ENCODE results near the gene RBM38. TPM values are rescaled to one million over a fixed set of nuclear protein-coding genes. Genes with fewer than 3 reads are reported as not detected.

Gene RBM38
- total and polyA plus RNA-seq, 10 of the 15 experiments (the other 5 are each of a cell fraction or from before 2014, with no cell fraction given) = 0.32 to 118 (median 25.2) TPM

- CTCF ChIA-PET = interaction anchor here (0.7 to 2.9 kb wide), 6 partner anchors 16 to 178 kb away, joined by 3 to 8 read pairs (median 4); no protein-coding TSS in a partner anchor
- no peak for FAIRE-seq
- Histone ChIP-seq H3K27me3 (replicated peaks in 1 of 2; ENCODE audit: control insufficient read depth in 2 of 2, insufficient read depth in 2 of 2, low read length in 1 of 2) (no peaks in the 10 kb centered on the region), H3K4me1 (ENCODE audit: control insufficient read depth, insufficient read depth, low read length) (peaks cover 41% of the 10 kb centered on the region), H3K4me3 (no peak overlapping the region), H3K9ac (ENCODE audit: control insufficient read depth, insufficient read depth, low read length) (no peak overlapping the region), H3K9me3 (replicated peaks; ENCODE audit: control insufficient read depth, insufficient read depth, low read length) (no peaks in the 10 kb centered on the region; the same call in 2 of the 3 replicates), H3K79me2 (ENCODE audit: control insufficient read depth, insufficient read depth, low read length) (no peaks in the 10 kb centered on the region), H2AFZ (ENCODE audit: control insufficient read depth, low read depth, low read length) (no peak overlapping the region), H3K36me3 (ENCODE audit: control insufficient read depth in 2 of 2, insufficient read depth in 2 of 2, low read length in 1 of 2) (no peaks in the 10 kb centered on the region), H3K27ac (ENCODE audit: control insufficient read depth, insufficient read depth) (no peak overlapping the region), H4K20me1 (ENCODE audit: control insufficient read depth, insufficient read depth) (no peaks in the 10 kb centered on the region), H3K4me2 (ENCODE audit: control insufficient read depth, insufficient read depth) (no peak overlapping the region)
- WGBS (ENCODE audit: insufficient coverage, insufficient replicate concordance, low lambda C conversion rate, missing lambda C conversion rate) = 64% methylated on average over 18 of the region's 21 CpGs
- RAD21 ChIA-PET (ENCODE audit: unreplicated experiment) = interaction anchor here (1.3 to 2.2 kb wide), 3 partner anchors 16 to 46 kb away, joined by 3 to 7 read pairs (median 3); no protein-coding TSS in a partner anchor
- intact Hi-C loops (cut with micrococcal nuclease; ENCODE audit: unreplicated experiment) = no loop called here
- BruUV-seq (replicated peaks) = no TSS peak
- POLR2A ChIA-PET = interaction anchor here (0.6 to 2.4 kb wide), 6 partner anchors 16 to 54 kb away, joined by 3 to 8 read pairs (median 6); no protein-coding TSS in a partner anchor
- in situ Hi-C loops (cut with MboI) = no loop called here
- ATAC-seq = no peak
- no peak for DNase-seq (ENCODE audit: low read depth, low spot score)
- SMC1A ChIA-PET (ENCODE audit: uncharacterized antibody, unreplicated experiment) = interaction anchor here (0.6 to 1.8 kb wide), 8 partner anchors 12 to 1053 kb away, joined by 3 to 5 read pairs (median 4); no protein-coding TSS in a partner anchor
- no peak for TF ChIP-seq SRF (IDR thresholded peaks at IDR 0.05; ENCODE audit: low read depth in 2 of 2, low read length in 2 of 2)
- TF ChIP-seq, protein P1, sequence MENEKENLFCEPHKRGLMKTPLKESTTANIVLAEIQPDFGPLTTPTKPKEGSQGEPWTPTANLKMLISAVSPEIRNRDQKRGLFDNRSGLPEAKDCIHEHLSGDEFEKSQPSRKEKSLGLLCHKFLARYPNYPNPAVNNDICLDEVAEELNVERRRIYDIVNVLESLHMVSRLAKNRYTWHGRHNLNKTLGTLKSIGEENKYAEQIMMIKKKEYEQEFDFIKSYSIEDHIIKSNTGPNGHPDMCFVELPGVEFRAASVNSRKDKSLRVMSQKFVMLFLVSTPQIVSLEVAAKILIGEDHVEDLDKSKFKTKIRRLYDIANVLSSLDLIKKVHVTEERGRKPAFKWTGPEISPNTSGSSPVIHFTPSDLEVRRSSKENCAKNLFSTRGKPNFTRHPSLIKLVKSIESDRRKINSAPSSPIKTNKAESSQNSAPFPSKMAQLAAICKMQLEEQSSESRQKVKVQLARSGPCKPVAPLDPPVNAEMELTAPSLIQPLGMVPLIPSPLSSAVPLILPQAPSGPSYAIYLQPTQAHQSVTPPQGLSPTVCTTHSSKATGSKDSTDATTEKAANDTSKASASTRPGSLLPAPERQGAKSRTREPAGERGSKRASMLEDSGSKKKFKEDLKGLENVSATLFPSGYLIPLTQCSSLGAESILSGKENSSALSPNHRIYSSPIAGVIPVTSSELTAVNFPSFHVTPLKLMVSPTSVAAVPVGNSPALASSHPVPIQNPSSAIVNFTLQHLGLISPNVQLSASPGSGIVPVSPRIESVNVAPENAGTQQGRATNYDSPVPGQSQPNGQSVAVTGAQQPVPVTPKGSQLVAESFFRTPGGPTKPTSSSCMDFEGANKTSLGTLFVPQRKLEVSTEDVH (IDR thresholded peaks at IDR 0.05; ENCODE audit: low read depth, partially characterized antibody) = no peak
- no peak for TF ChIP-seq HDAC2 (IDR thresholded peaks at IDR 0.05)
- TF ChIP-seq, protein P2, sequence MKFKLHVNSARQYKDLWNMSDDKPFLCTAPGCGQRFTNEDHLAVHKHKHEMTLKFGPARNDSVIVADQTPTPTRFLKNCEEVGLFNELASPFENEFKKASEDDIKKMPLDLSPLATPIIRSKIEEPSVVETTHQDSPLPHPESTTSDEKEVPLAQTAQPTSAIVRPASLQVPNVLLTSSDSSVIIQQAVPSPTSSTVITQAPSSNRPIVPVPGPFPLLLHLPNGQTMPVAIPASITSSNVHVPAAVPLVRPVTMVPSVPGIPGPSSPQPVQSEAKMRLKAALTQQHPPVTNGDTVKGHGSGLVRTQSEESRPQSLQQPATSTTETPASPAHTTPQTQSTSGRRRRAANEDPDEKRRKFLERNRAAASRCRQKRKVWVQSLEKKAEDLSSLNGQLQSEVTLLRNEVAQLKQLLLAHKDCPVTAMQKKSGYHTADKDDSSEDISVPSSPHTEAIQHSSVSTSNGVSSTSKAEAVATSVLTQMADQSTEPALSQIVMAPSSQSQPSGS (IDR thresholded peaks at IDR 0.05; ENCODE audit: low read length) = no peak
- no peak for TF ChIP-seq SMAD5 (IDR thresholded peaks at IDR 0.05; ENCODE audit: low read depth)
- no peak for TF ChIP-seq MEF2A (IDR thresholded peaks at IDR 0.05; ENCODE audit: insufficient read depth, low read depth, low read length)
- no peak for TF ChIP-seq BCL11A (IDR thresholded peaks at IDR 0.05; ENCODE audit: low read depth, low read length)
- TF ChIP-seq, protein P3, sequence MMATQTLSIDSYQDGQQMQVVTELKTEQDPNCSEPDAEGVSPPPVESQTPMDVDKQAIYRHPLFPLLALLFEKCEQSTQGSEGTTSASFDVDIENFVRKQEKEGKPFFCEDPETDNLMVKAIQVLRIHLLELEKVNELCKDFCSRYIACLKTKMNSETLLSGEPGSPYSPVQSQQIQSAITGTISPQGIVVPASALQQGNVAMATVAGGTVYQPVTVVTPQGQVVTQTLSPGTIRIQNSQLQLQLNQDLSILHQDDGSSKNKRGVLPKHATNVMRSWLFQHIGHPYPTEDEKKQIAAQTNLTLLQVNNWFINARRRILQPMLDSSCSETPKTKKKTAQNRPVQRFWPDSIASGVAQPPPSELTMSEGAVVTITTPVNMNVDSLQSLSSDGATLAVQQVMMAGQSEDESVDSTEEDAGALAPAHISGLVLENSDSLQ (IDR thresholded peaks at IDR 0.05) = no peak
- TF ChIP-seq KAT2A (conservative IDR thresholded peaks at IDR 0.05; ENCODE audit: control insufficient read depth, low read depth, low read length) = no peak
- no peak for TF ChIP-seq TARDBP (IDR thresholded peaks at IDR 0.05; ENCODE audit: borderline replicate concordance)
- no peak for TF ChIP-seq GABPA (IDR thresholded peaks at IDR 0.05; ENCODE audit: low read depth)
- TF ChIP-seq IRF4 (IDR thresholded peaks at IDR 0.05; ENCODE audit: low read depth, low read length) = no peak
- TF ChIP-seq, protein P4, sequence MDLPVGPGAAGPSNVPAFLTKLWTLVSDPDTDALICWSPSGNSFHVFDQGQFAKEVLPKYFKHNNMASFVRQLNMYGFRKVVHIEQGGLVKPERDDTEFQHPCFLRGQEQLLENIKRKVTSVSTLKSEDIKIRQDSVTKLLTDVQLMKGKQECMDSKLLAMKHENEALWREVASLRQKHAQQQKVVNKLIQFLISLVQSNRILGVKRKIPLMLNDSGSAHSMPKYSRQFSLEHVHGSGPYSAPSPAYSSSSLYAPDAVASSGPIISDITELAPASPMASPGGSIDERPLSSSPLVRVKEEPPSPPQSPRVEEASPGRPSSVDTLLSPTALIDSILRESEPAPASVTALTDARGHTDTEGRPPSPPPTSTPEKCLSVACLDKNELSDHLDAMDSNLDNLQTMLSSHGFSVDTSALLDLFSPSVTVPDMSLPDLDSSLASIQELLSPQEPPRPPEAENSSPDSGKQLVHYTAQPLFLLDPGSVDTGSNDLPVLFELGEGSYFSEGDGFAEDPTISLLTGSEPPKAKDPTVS (IDR thresholded peaks at IDR 0.05; ENCODE audit: low read depth, low read length) = no peak
- TF ChIP-seq IKZF1 (conservative IDR thresholded peaks at IDR 0.05) = no peak
- TF ChIP-seq NBN (IDR thresholded peaks at IDR 0.05) = no peak
- no peak for TF ChIP-seq GATAD2B (conservative IDR thresholded peaks at IDR 0.05; ENCODE audit: low read depth)
- no peak for TF ChIP-seq RB1 (IDR thresholded peaks at IDR 0.05; ENCODE audit: borderline replicate concordance)
- TF ChIP-seq NFXL1 (IDR thresholded peaks at IDR 0.05; ENCODE audit: borderline replicate concordance) = no peak
These were observed 37.3 kb downstream of the RBM38 start for GRCh38 chr20:57428324-57429158.

Measured in GM12878 (cell line).